ENCODE results near the gene C13orf42. TPM values are rescaled to one million over a fixed set of nuclear protein-coding genes. Genes with fewer than 3 reads are reported as not detected.

The C13orf42 gene
- not detected in 2 replicates for total RNA-seq (2013; cell fraction: nucleolus; rRNA removed)
- not detected in 2 replicates for total RNA-seq (2014; rRNA removed)
- not detected in 2 replicates for total RNA-seq (2014; rRNA removed; fragmentation: Illumina TruSeq; extraction: Trizol)
- total RNA-seq (2021) = not detected in 2 replicates
- polyA plus RNA-seq (2011; ENCODE audit: low read depth) = not detected
- polyA plus RNA-seq (2011; rRNA removed) = not detected in 2 replicates
- polyA plus RNA-seq (2011; cell fraction: cytosol; rRNA removed) = not detected in 2 replicates
- polyA plus RNA-seq (2011; cell fraction: nucleus; rRNA removed) = not detected in 2 replicates
- polyA plus RNA-seq (2012) = not detected in 2 replicates
- not detected in 2 replicates for polyA plus RNA-seq (2014; fragmentation: Illumina TruSeq; extraction: Trizol)
- not detected for polyA plus RNA-seq (2014; fragmentation: Nextera tagmentation; extraction: Ambion mirVana)
- not detected in 2 replicates for polyA plus RNA-seq (2014; rRNA removed)
- not detected for polyA plus RNA-seq (2016; fragmentation: Nextera tagmentation; extraction: Ambion mirVana)
- not detected in 2 replicates for polyA minus RNA-seq (2011; rRNA and poly(A)+ RNA removed)
- not detected in 2 replicates for polyA minus RNA-seq (2011; cell fraction: cytosol; rRNA and poly(A)+ RNA removed)
- not detected in 2 replicates for polyA minus RNA-seq (2011; cell fraction: nucleus; rRNA and poly(A)+ RNA removed)
- not detected for Bru-seq, nascent RNA
- BruChase-seq, experiment 1, labeled RNA remaining after a 6-hour chase = not detected
- percentile 3 among the genes with signal in this experiment for BruChase-seq, experiment 2, labeled RNA remaining after a 2-hour chase
- long read RNA-seq, experiment 1 = 0 reads
- long read RNA-seq, experiment 2, partial matches to known transcripts = 0 of 1 reads
- long read RNA-seq, experiment 2, other reads (novel, unspliced or antisense) = 1 of 1 reads

DNA sequence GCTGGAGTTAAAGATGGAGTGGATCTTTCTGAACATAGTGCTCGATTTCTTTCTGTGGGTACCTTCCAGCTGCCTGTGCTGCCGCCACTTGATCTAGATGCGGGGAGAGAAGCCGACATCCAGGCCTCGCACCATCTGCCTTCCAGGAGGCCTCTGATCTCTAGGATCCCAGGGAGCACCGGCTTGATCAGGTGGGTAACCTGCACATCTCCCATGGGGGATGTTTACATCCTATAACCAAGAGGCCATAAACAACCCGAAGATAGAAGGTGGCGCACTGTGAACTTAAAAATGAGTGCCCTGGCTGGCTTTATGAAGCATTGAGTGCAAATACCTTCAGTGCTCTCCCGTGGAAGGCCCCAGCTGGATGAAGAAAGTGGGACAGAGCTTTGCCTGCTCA lies at the start of gene C13orf42:
TSS of gene C13orf42 (minus strand) at position 101 of the 400 bp plus-strand sequence. CDS start at position 36, 65 bp downstream.
- Histone ChIP-seq H2AFZ (ENCODE audit: control insufficient read depth, low read depth, low read length) (no peak within 1 kb of the TSS), H3K9ac (ENCODE audit: control insufficient read depth, insufficient read depth, low read length) (no peak within 1 kb of the TSS), H3K4me2 (ENCODE audit: control insufficient read depth, insufficient read depth) (no peak within 1 kb of the TSS), H3K9me3 (replicated peaks; ENCODE audit: control insufficient read depth, insufficient read depth, low read length) (no peaks in the 10 kb centered on the region), H3K27me3 (replicated peaks in 1 of 2; ENCODE audit: control insufficient read depth in 2 of 2, insufficient read depth in 2 of 2, low read length in 1 of 2) (peaks cover 0 to 1% of the 10 kb centered on the region in 2 experiments; a peak in 1 of 4 replicates), H3K4me3 (no peak within 1 kb of the TSS), H3K79me2 (ENCODE audit: control insufficient read depth, insufficient read depth, low read length) (no peaks in the 10 kb centered on the region), H3K27ac (ENCODE audit: control insufficient read depth, insufficient read depth) (no peak within 1 kb of the TSS), H3K36me3 (ENCODE audit: control insufficient read depth in 2 of 2, insufficient read depth in 2 of 2, low read length in 1 of 2) (no peaks in the 10 kb centered on the region), H4K20me1 (ENCODE audit: control insufficient read depth, insufficient read depth) (no peaks in the 10 kb centered on the region), H3K4me1 (ENCODE audit: control insufficient read depth, insufficient read depth, low read length) (no peaks in the 10 kb centered on the region)
- ChIA-PET CTCF (interaction anchor here (1.5 to 2.2 kb wide), 2 partner anchors 9 to 14 kb away, joined by 6 to 7 read pairs; no protein-coding TSS in a partner anchor), POLR2A (no interaction called here), RAD21 (ENCODE audit: unreplicated experiment) (interaction anchor here (1.4 kb wide), 1 partner anchor 14 kb away, joined by 3 read pairs; no protein-coding TSS in a partner anchor), SMC1A (ENCODE audit: uncharacterized antibody, unreplicated experiment) (interaction anchor here (1.5 kb wide), 1 partner anchor 14 kb away, joined by 3 read pairs; no protein-coding TSS in a partner anchor)
- ATAC-seq = no peak
- FAIRE-seq = no peak
- intact Hi-C loops (cut with micrococcal nuclease; ENCODE audit: unreplicated experiment) = no loop called here
- WGBS (ENCODE audit: insufficient coverage, insufficient replicate concordance, low lambda C conversion rate, missing lambda C conversion rate) = 25% methylated on average over 9 of the region's 9 CpGs
- no peak for DNase-seq (ENCODE audit: low read depth, low spot score)
- BruUV-seq (replicated peaks) = no TSS peak
- in situ Hi-C loops (cut with MboI) = no loop called here
- TF ChIP-seq CEBPB (IDR thresholded peaks at IDR 0.05; ENCODE audit: borderline replicate concordance in 1 of 2, low read depth in 2 of 2, low read length in 2 of 2) (no peak), KLF5 (IDR thresholded peaks at IDR 0.05; ENCODE audit: partially characterized antibody) (no peak)
- TF ChIP-seq, protein P1, sequence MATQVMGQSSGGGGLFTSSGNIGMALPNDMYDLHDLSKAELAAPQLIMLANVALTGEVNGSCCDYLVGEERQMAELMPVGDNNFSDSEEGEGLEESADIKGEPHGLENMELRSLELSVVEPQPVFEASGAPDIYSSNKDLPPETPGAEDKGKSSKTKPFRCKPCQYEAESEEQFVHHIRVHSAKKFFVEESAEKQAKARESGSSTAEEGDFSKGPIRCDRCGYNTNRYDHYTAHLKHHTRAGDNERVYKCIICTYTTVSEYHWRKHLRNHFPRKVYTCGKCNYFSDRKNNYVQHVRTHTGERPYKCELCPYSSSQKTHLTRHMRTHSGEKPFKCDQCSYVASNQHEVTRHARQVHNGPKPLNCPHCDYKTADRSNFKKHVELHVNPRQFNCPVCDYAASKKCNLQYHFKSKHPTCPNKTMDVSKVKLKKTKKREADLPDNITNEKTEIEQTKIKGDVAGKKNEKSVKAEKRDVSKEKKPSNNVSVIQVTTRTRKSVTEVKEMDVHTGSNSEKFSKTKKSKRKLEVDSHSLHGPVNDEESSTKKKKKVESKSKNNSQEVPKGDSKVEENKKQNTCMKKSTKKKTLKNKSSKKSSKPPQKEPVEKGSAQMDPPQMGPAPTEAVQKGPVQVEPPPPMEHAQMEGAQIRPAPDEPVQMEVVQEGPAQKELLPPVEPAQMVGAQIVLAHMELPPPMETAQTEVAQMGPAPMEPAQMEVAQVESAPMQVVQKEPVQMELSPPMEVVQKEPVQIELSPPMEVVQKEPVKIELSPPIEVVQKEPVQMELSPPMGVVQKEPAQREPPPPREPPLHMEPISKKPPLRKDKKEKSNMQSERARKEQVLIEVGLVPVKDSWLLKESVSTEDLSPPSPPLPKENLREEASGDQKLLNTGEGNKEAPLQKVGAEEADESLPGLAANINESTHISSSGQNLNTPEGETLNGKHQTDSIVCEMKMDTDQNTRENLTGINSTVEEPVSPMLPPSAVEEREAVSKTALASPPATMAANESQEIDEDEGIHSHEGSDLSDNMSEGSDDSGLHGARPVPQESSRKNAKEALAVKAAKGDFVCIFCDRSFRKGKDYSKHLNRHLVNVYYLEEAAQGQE (IDR thresholded peaks at IDR 0.05; ENCODE audit: low read depth, low read length) = no peak

Measured in GM12878 (cell line).